ENCODE data around the gene GPR180. TPM values are rescaled to one million over a fixed set of nuclear protein-coding genes. Genes with fewer than 3 reads are reported as not detected.

Gene GPR180
- polyA plus RNA-seq, 2 of the 4 experiments (the other 2 are of a cell fraction), result 3.6 to 7.8 TPM

GRCh38 chr13:94667190-94667589 is 65.5 kb downstream of the GPR180 start (continued):
- no peak for TF ChIP-seq HOXB13 (CRISPR knock-in tag; IDR thresholded peaks at IDR 0.05; ENCODE audit: low read depth)
- TF ChIP-seq ZSCAN20 (CRISPR knock-in tag; IDR thresholded peaks at IDR 0.05), result no peak
- TF ChIP-seq FOSL2 (IDR thresholded peaks at IDR 0.05), result no peak
- no peak for TF ChIP-seq FOSL2 (CRISPR knock-in tag; IDR thresholded peaks at IDR 0.05)
- no peak for TF ChIP-seq RFX5 (IDR thresholded peaks at IDR 0.05)
- TF ChIP-seq CBX2 (IDR thresholded peaks at IDR 0.05; ENCODE audit: borderline replicate concordance, low read depth), result no peak
- TF ChIP-seq MAX (IDR thresholded peaks at IDR 0.05), result no peak
- no peak for TF ChIP-seq JUNB (IDR thresholded peaks at IDR 0.05)

GRCh38 chr13:94672400-94672799 is 70.7 kb downstream of the GPR180 start:
- WGBS (ENCODE audit: missing lambda C conversion rate), result 21% methylated on average over 2 of the region's 2 CpGs
- no peaks in the 10 kb centered on the region for H3K4me1 ChIP-seq
- ChIA-PET POLR2A (no interaction called here), CTCF (interaction anchor here (0.7 to 1.6 kb wide), 4 partner anchors 9 to 732 kb away, joined by 3 to 4 read pairs (median 4); no protein-coding TSS in a partner anchor)
- DNase-seq (ENCODE audit: low read depth in 1 of 2, low spot score in 1 of 2), result no peak
- no peak for FAIRE-seq
- H3K4me3 ChIP-seq, result no peak overlapping the region
- no peak for ATAC-seq
- TF ChIP-seq ESRRA (IDR thresholded peaks at IDR 0.05; ENCODE audit: borderline replicate concordance, low read length) (no peak), REST (IDR thresholded peaks at IDR 0.05) (no peak), TFCP2L1 (CRISPR knock-in tag; IDR thresholded peaks at IDR 0.05) (no peak), RFX5 (IDR thresholded peaks at IDR 0.05) (no peak), POLR2A (IDR thresholded peaks at IDR 0.05; ENCODE audit: low read length) (no peak), RNF2 (IDR thresholded peaks at IDR 0.05; ENCODE audit: borderline replicate concordance, low read depth) (no peak), RARB (CRISPR knock-in tag; IDR thresholded peaks at IDR 0.05) (no peak), SMC3 (IDR thresholded peaks at IDR 0.05) (no peak), ZSCAN20 (CRISPR knock-in tag; IDR thresholded peaks at IDR 0.05) (no peak), CHD2 (IDR thresholded peaks at IDR 0.05; ENCODE audit: low read length, partially characterized antibody) (no peak), HMGXB4 (CRISPR knock-in tag; IDR thresholded peaks at IDR 0.05; ENCODE audit: borderline replicate concordance) (no peak), TP53 (CRISPR knock-in tag; IDR thresholded peaks at IDR 0.05) (no peak), CBX8 (IDR thresholded peaks at IDR 0.05) (no peak), EHF (CRISPR knock-in tag; IDR thresholded peaks at IDR 0.05) (no peak), ZC3H11A (IDR thresholded peaks at IDR 0.05) (no peak), FOSL2 (IDR thresholded peaks at IDR 0.05) (no peak), FOSL2 (CRISPR knock-in tag; IDR thresholded peaks at IDR 0.05) (no peak), NFE2L2 (conservative IDR thresholded peaks at IDR 0.05; ENCODE audit: low read length) (no peak), EHMT2 (IDR thresholded peaks at IDR 0.05; ENCODE audit: low read depth) (no peak), HOXB13 (CRISPR knock-in tag; IDR thresholded peaks at IDR 0.05; ENCODE audit: low read depth) (no peak), ZNF302 (CRISPR knock-in tag; IDR thresholded peaks at IDR 0.05) (no peak)
- no peak overlapping the region for H3K4me2 ChIP-seq
- H3K27ac ChIP-seq, result no peak overlapping the region
- no peaks in the 10 kb centered on the region for H3K9me3 ChIP-seq
